ENCODE measurements around the gene STAB1.

STAB1 gene

GRCh38 chr3:52461874-52462273 is 33.3 kb upstream of the STAB1 start:
- no peak for DNase-seq

- no peak for DNase-seq
Measured at GRCh38 chr3:52463416-52463815, 31.7 kb upstream of the STAB1 start.

- DNase-seq: no peak
Measured at GRCh38 chr3:52468336-52468735, 26.8 kb upstream of the STAB1 start.

- DNase-seq: no peak
Measured at GRCh38 chr3:52469001-52469400, 26.1 kb upstream of the STAB1 start.

GRCh38 chr3:52470920-52471319 is 24.2 kb upstream of the STAB1 start:
- no peak for DNase-seq

GRCh38 chr3:52471371-52472238 is 23.5 kb upstream of the STAB1 start:
- DNase-seq: no peak

- DNase-seq: no peak
Measured at GRCh38 chr3:52472239-52473000, 22.7 kb upstream of the STAB1 start.

- no peak for DNase-seq
Measured at GRCh38 chr3:52473026-52473425, 22.1 kb upstream of the STAB1 start.

- DNase-seq: no peak
Measured at GRCh38 chr3:52477076-52477795, 17.9 kb upstream of the STAB1 start.

GRCh38 chr3:52477796-52478095 is 17.4 kb upstream of the STAB1 start:
- no peak for DNase-seq

- no peak for DNase-seq
Measured at GRCh38 chr3:52479037-52479876, 15.9 kb upstream of the STAB1 start.

- DNase-seq: no peak
Measured at GRCh38 chr3:52479877-52480575, 15.1 kb upstream of the STAB1 start.

GRCh38 chr3:52480768-52481715 is 14.1 kb upstream of the STAB1 start:
- no peak for DNase-seq

GRCh38 chr3:52481819-52482521 is 13.2 kb upstream of the STAB1 start:
- no peak for DNase-seq

GRCh38 chr3:52483081-52483480 is 12.1 kb upstream of the STAB1 start:
- DNase-seq: no peak

- no peak for DNase-seq
Measured at GRCh38 chr3:52483577-52484381, 11.4 kb upstream of the STAB1 start.

GRCh38 chr3:52484680-52485461 is 10.3 kb upstream of the STAB1 start:
- DNase-seq: no peak

GRCh38 chr3:52487050-52487787 is 7.9 kb upstream of the STAB1 start:
- DNase-seq: no peak

All from NCI-H2107 (cell line).